Glutamatergic neuron (in vitro differentiated cells): ENCODE measurements around the gene YBX3. TPM values are rescaled to one million over a fixed set of nuclear protein-coding genes. Genes with fewer than 3 reads are reported as not detected.

Source experiments
- DNase-seq: peaks from one replicate; pipeline ENCODE4 v3.0.0; 2022
- H3K27ac Mint-ChIP-seq: one replicate; pipeline ENCODE4 v1.8.0; 2020; ENCODE audit warnings: mild to moderate bottlenecking, mixed read lengths, inconsistent platforms; ENCODE audit not compliant: unreplicated experiment
- H3K27me3 Mint-ChIP-seq: one replicate; pipeline ENCODE4 v1.8.0; 2020; ENCODE audit warnings: mild to moderate bottlenecking, moderate library complexity, mixed read lengths, inconsistent platforms; ENCODE audit not compliant: unreplicated experiment
- H3K36me3 Mint-ChIP-seq: one replicate; pipeline ENCODE4 v1.8.0; 2020; ENCODE audit warnings: mild to moderate bottlenecking, mixed read lengths, inconsistent platforms; ENCODE audit not compliant: unreplicated experiment
- H3K4me1 Mint-ChIP-seq: one replicate; pipeline ENCODE4 v1.8.0; 2020; ENCODE audit warnings: mild to moderate bottlenecking, low read depth, mixed read lengths, inconsistent platforms; ENCODE audit not compliant: unreplicated experiment
- H3K4me3 Mint-ChIP-seq: one replicate; pipeline ENCODE4 v1.8.0; 2020; ENCODE audit warnings: mild to moderate bottlenecking, mixed read lengths, inconsistent platforms; ENCODE audit not compliant: unreplicated experiment
- H3K9me3 Mint-ChIP-seq: one replicate; pipeline ENCODE4 v1.8.0; 2020; ENCODE audit warnings: mild to moderate bottlenecking, moderate library complexity, mixed read lengths, inconsistent platforms; ENCODE audit not compliant: unreplicated experiment
- CTCF ChIP-seq: fragments of 200-600 bp; sonication (generic); IDR thresholded peaks from one replicate; pipeline ENCODE4 v1.5.0; 2021; ENCODE audit not compliant: partially characterized antibody, unreplicated experiment
- long read RNA-seq: library from polyadenylated mRNA; unstranded; transcript quantifications from one replicate; pipeline ENCODE4 v2.0.0, GENCODE V29; 2020; ENCODE audit not compliant: unreplicated experiment
- total RNA-seq: library from RNA; stranded (reverse); fragmentation: NEBNext Ultra II Directional; extraction: Animal tissue kit (Norgen Biotek cat#: 25700); gene quantifications from one replicate; pipeline ENCODE4 v1.2.1, GENCODE V29; 2021; ENCODE audit not compliant: unreplicated experiment

The YBX3 gene
- total RNA-seq: 39.0 TPM
- long read RNA-seq, partial matches to known transcripts: 0 of 5 reads
- long read RNA-seq, other reads (novel, unspliced or antisense): 1 of 5 reads

DNA sequence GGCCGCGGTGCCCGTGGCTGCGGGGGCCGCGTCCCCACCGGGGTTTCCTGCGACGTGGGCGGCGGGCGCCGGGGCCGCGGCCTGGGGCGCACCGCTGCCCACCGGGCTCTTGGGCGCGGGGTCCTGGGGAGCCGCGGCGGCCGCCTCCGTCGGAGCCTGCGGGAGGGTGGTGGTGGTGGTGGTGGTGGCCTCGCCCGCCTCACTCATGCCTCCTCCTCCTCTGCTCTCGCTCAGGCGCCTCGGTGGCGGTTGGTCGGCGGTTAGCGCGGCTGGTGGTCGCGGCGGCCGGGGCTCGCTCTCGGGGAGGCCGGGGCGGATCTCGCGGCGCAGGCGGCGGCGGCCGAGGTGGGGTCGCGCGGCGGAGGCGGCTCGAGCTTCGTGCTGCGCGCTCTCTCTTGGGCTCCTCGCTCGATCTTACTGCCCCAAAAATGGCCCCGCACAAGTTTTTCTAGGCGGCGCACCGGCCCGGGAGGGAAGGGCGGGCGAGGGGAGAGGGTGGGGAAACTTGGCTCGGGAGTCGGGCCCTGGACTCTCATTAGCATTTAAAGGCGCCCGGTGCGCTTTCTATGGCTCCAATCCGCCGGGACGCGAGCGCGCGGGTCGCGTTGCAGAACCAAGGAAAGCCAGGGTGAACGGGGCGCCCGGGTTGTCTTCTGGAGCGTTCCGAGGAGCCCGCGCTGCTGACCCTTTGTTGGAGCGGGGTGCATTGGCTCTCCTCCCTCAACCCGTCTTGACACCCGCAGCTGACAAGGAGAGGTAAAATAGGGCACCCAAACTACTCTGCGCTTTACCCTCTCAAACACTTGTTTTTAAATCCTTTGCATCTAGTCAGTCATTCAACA, at the start of gene YBX3:
Gene YBX3 (minus strand): TSS at position 419 of the 842 bp plus-strand sequence. CDS start 212 bp downstream, at position 207.
- DNase-seq: peak; percentile 66
- peak within 1 kb of the TSS; percentile 94 for H3K4me3 Mint-ChIP-seq
- no peaks in the 10 kb centered on the region for H3K36me3 Mint-ChIP-seq
- peaks cover 11% of the 10 kb centered on the region for H3K4me1 Mint-ChIP-seq
- peaks cover 6% of the 10 kb centered on the region for H3K9me3 Mint-ChIP-seq
- H3K27me3 Mint-ChIP-seq: no peaks in the 10 kb centered on the region
- TF ChIP-seq CTCF: no peak
- H3K27ac Mint-ChIP-seq: peak within 1 kb of the TSS; percentile 5

GRCh38 chr12:10771132-10771733, 48.1 kb upstream of the YBX3 start:
- Mint-ChIP-seq H3K4me3 (no peak overlapping the region), H3K27me3 (peaks cover 2% of the 10 kb centered on the region), H3K36me3 (no peaks in the 10 kb centered on the region), H3K4me1 (no peaks in the 10 kb centered on the region), H3K9me3 (no peaks in the 10 kb centered on the region), H3K27ac (no peak overlapping the region)
- DNase-seq: no peak
- peak; percentile 69 for TF ChIP-seq CTCF

DNA sequence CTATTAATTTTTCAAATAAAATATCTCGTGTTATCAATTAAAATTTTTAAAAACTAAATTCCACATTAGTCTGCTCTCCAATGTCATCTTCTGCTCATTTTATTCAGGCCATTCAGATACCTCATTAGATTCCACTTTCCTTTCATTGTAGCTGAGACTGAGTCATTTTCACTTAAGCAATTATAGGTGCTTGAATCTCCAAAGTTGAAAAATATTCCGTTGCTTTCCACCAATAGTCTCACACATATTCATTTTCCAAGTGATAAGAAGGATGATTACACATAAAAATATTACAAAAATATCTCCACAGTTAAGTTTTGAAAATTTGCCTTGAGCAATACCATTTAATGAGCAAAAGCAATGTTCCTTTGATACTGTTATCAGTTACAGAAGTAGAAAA, 36.5 kb upstream of the YBX3 start:
- Mint-ChIP-seq H3K36me3 (peaks cover 7% of the 10 kb centered on the region), H3K27me3 (no peaks in the 10 kb centered on the region), H3K4me3 (no peak overlapping the region)

GRCh38 chr12:10756194-10756593, 33.1 kb upstream of the YBX3 start:
- H3K9me3 Mint-ChIP-seq: peaks cover 2% of the 10 kb centered on the region
- no peak for TF ChIP-seq CTCF

More for the DNA sequence above, 36.5 kb upstream of the YBX3 start:
- peaks cover 2% of the 10 kb centered on the region for H3K9me3 Mint-ChIP-seq
- no peaks in the 10 kb centered on the region for H3K4me1 Mint-ChIP-seq
- no peak for DNase-seq
- H3K27ac Mint-ChIP-seq: no peak overlapping the region
- no peak for TF ChIP-seq CTCF

DNA sequence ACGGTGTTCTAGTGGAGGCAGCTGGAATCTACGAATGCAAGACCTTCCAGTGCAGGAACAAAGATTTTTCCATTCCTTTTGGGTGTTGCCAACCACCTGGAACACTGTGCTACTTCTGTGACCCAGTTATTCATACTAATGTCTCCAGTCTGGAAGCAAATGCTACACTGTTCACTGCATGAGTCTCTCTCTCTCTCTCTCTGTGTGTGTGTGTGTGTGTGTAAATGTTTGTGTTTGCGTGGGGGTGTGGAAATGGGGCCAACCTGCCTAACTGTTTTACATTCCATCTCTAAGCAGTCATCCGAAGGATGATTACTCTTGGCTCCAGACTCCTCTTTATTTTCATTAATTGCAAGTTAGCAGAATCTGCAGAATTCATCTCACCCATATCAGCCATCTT, 29.9 kb upstream of the YBX3 start:
- Mint-ChIP-seq H3K27me3 (no peaks in the 10 kb centered on the region), H3K36me3 (peaks cover 7% of the 10 kb centered on the region), H3K4me1 (no peaks in the 10 kb centered on the region), H3K4me3 (no peak overlapping the region), H3K9me3 (peaks cover 2% of the 10 kb centered on the region), H3K27ac (no peak overlapping the region)
- no peak for DNase-seq
- no peak for TF ChIP-seq CTCF

More at GRCh38 chr12:10756194-10756593, 33.1 kb upstream of the YBX3 start:
- no peaks in the 10 kb centered on the region for H3K4me1 Mint-ChIP-seq
- no peaks in the 10 kb centered on the region for H3K27me3 Mint-ChIP-seq
- H3K4me3 Mint-ChIP-seq: no peak overlapping the region
- H3K27ac Mint-ChIP-seq: no peak overlapping the region
- peaks cover 7% of the 10 kb centered on the region for H3K36me3 Mint-ChIP-seq
- no peak for DNase-seq
